HCT116 (cell line): ENCODE measurements around the gene RBP4.

Experiments used
- ATF3 ChIP-seq: IDR thresholded peaks from 2 replicates; pipeline ENCODE4 v1.6.1; 2012
- CTCF ChIP-seq, 3 experiments: fragments of 200-600 bp in 1 of 3; sonication (generic) in 1 of 3; IDR thresholded peaks in 2 of 3; conservative IDR thresholded peaks in 1 of 3; 2 replicates each; pipeline ENCODE4 v1.5.1; 2012 to 2017; ENCODE audit warnings: low read depth in 2 of 3, low read length in 2 of 3, antibody characterized with exemption in 1 of 3, borderline replicate concordance in 1 of 3, control low read depth in 1 of 3, mild to moderate bottlenecking in 1 of 3, mixed read lengths in 1 of 3, mixed run types in 1 of 3, moderate library complexity in 1 of 3; ENCODE audit not compliant: insufficient read depth in 1 of 3
- REST ChIP-seq: IDR thresholded peaks from 2 replicates; pipeline ENCODE4 v1.6.1; 2012; ENCODE audit warnings: low read depth
- TCF7L2 ChIP-seq: IDR thresholded peaks from 2 replicates; pipeline ENCODE4 v1.7.0; 2011; ENCODE audit warnings: borderline replicate concordance, inconsistent platforms; ENCODE audit not compliant: insufficient read depth, insufficient read length; ENCODE audit errors: extremely low read depth

GRCh38 chr10:93639791-93640190 is 38.8 kb upstream of the RBP4 start:
- TF ChIP-seq CTCF (IDR thresholded peaks at IDR 0.05 in 2 of 3, conservative IDR thresholded peaks at IDR 0.05 in 1 of 3; ENCODE audit: borderline replicate concordance in 1 of 3, insufficient read depth in 1 of 3, low read depth in 2 of 3, low read length in 2 of 3) (no peak), ATF3 (no peak), TCF7L2 (no peak), REST (no peak)
